ENCODE results near the gene ROBO2.

Gene ROBO2

DNA sequence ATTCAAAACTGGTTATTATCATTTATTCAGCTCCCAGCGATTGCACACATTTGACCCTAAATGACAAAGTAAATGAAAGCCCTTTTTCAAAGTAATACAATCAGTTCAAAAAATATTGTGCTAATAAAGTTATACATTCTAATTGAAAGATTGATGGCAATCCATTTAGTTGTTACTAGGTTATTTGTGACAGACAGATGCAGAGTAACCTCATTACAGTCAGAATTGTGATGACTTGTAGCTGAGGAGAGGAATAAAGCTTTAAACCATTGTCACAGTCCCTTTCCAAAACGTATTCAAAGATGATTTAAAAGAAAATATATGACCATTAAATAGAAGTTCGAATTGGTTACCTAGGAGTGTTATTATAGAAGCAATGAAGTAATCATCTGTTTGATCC lies 86.1 kb downstream of the ROBO2 start:
- no peak for DNase-seq

- DNase-seq = no peak
Measured at GRCh38 chr3:77134769-77135168, 94.9 kb downstream of the ROBO2 start.

DNA sequence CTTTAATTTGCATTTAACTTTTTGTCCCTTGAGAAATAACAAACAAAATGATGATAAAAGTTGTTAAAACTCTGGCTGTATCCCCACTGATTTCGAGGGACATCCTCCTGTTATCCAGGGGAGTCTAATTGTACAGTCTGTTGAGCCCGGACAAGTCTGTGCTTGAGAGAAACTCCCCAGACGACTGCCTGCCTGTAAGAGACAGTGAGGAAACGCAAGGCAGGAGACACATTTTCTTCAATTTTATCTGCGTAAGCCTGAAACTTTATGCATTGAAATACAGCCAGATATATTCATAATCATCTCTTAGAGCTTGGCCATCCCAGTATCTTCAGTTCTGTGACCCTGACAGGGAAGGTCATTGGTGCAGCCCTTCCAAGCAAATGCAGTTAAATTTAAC lies 97.7 kb downstream of the ROBO2 start:
- DNase-seq = no peak

DNA sequence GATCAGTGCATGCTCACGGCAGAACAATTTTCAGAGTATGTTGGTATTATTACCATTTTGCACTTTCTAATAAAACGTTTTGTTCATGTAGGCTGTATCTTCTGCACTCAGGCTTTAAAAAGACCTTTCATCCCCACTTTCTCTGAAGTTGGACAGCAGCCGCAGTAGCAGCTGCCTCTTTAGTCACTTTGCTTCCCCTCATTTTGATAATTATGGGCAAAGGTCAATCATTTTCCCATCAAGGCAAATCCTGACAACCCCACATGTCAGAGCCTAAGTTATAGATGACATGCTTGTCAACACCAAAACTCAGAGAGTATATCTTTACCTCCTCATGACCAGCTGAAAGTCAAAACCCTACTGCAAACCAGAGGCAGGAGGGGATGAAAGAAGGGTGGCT lies 99.7 kb downstream of the ROBO2 start:
- DNase-seq = no peak

GRCh38 chr3:77141423-77141822 lies 101.5 kb downstream of the ROBO2 start:
- no peak for DNase-seq

- no peak for DNase-seq
Measured at GRCh38 chr3:77142578-77142977, 102.7 kb downstream of the ROBO2 start.

GRCh38 chr3:77146004-77146403 lies 106.1 kb downstream of the ROBO2 start:
- no peak for DNase-seq

DNA sequence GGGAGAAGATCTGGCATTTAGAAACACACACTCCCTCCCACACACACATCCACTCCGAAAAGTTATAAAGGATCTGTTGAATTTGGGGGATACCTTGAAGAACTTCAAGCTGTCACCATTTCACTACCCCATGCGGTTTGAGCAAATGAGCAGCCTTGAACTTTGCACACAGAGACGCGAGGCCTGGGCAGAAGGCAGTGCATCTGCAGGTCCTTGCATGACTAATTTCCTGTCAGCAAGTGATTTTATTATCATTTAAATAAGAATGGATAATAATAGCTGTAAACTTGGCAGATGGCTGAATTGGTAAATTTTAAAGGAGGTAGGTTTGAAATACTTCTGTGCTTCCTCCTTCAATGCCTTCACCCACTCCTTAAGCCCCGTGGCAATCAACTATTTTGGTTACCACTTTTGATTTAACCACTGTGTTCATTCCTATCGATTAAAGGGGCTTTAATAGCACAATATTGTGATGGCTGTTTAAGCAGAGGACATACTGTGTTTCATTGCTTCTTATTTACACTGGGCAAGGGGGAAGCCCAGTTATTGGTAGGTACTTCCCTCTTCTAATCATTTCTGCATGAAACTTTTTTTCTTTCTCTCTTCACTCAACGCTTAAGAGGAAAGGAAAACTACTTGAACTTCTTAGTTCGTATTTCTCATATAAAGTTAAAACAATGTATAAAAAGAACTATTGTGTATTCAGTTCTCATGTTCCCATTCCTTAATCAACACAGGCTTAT lies 108.1 kb downstream of the ROBO2 start:
- DNase-seq = no peak

GRCh38 chr3:77149382-77149781 lies 109.5 kb downstream of the ROBO2 start:
- DNase-seq = no peak

DNA sequence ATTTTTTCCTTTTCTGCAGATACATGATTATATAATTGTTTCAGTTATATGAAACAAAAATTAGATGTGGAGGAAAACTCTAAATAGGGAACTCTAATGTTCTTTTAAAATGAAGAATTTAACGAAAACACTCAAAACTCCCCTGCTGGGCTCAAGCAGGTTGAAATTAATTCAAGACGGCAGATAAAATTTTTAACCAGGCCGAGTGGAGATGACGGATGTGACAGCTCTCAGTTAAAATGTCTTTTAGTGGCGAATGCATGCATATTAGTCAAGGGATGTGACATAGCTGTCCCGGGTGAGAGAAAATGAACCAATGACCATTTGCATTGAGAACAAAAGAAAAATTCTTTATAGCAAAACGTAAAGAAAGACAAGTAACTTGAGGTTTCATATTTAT lies 110.1 kb downstream of the ROBO2 start:
- no peak for DNase-seq

- DNase-seq = no peak
Measured at GRCh38 chr3:77150759-77151158, 110.9 kb downstream of the ROBO2 start.

DNA sequence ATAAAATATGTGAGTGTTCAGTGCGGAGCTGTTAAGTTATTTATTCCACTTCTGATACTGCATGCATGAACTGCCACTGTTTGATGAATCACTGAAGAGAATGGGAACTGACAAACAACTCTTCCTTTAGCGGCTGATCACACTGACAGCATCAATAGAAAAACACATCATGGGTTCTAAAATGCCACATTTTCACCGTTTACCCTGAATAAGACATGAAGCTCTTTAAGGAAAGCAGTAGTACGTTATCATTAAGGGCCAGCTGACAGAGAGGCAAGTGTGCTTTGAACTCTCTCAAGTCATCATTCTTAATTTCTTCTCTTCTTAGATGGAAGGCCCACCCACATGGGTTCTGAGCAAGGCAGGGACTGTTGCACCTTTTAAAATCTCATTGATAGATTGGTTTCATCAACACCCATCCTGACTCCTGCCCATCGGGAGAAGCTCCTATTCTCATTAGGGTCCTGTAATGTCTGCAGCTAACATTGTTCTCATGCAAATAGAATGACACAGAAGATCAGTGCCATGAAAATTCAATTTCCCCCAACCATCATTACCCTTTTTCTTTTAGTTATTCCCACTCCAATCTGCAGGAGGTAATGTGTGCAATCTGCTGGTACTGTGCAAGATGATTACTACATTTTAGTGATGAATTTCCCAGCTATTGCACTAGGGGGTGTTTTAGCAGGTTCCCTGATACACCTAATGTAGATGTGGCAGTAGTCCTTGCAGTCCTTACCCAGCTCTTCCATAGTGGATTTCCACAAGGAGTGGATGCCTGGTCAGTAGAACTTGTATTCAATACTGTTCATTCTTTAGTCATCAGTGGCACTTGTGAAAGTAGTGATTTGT lies 119.1 kb downstream of the ROBO2 start:
- DNase-seq = no peak

DNA sequence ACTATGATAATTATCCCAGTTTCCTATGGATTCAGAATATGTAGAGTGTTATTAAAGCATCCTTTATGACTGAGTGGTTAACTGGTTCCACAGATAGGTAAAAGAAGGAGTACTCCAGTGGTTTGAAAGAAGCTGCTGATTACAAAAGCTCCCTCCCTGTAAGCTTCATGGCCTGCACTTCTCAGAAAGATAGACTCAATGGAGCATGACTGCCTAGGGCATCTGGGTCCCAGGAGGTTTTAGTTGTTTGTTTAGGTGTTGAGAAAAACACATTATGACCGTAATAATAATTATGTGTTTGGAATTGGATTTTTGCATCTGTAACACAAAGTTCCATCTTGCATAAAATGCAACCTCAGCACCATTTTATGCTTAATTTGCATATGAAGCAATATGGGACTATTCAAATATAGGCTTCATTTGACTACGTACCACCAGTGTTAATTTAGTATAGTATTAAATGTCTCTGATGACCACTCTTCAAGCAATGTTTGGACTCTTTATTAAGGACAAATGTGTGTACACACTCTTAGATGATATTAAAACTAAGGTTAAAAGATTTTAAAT lies 121.1 kb downstream of the ROBO2 start:
- no peak for DNase-seq

DNA sequence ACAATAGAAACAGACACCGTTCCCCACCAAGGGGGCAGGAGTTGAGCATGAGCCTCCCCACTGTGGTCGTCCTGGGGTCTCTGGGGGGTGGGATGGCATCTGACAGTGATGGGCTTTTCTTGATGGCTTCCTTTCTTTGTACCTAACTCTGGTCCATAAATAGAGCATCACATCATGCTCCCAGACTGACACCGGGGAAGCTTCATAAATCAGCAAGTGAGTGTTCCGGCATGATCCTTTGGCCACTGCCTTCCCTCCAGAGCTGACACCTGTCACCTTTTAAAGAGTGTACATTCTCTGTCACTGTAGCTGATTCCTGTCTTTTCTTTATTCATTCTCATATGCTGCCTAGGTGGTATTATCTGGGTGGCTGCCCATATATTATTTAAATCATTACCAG lies 129.9 kb downstream of the ROBO2 start:
- DNase-seq = no peak

DNA sequence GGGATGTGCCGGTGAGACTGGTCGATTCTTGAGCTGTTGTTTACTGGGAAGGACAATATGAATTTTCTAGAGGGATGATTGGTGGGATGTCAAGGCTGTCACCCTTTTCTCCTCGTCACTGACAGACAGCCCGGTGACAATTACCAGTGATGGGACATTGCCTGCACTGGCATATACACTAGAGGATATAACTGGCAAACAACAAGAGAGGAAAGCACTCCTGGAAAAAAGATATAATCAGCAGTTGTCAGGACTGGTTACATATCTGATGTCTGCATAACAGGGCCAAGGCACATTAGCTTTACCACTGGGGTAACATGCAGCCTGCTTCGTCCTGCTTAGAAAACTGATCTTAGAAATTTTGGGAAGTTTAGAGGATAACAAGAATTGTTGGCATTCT lies 131.1 kb downstream of the ROBO2 start:
- DNase-seq = no peak

- no peak for DNase-seq
Measured at GRCh38 chr3:77179762-77180161, 139.9 kb downstream of the ROBO2 start.

DNA sequence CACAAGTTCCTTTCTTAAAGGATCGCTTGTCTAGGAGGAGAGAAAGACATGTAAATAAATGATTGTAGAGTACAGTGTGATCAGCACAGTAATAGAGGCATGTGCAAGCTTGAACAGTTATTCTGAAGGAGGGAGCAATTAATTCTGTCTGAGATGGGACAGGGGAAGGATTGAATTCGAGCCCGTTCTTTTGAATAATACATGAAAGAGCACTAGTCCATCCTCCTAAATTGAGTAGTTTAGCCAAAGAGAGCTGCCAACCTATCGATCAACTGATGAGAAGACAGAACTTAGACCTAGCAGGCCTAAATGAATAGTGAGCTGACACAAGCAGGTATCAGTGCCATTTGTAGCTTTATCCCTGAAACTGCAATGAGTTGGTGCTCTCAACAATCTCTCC lies 142.4 kb downstream of the ROBO2 start:
- DNase-seq = no peak

DNA sequence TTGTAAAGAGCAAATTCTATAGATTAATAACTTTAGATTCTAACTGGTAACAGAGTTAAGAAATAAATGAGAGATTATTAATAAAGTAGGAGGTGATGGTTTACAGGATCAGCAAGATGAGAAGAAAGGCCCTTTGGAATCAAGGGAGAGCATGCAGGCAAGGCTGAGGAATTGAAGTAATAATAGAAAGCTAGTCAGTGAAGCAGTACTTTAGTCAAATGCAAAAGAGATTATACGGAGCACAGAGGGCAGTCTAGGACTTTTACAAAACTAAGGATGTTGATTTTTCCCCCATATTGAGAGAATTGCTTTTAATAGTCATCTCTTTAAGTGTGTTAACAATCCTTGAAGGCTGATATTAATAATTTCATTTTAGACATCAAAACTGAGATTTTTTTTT lies 146.4 kb downstream of the ROBO2 start:
- no peak for DNase-seq

DNA sequence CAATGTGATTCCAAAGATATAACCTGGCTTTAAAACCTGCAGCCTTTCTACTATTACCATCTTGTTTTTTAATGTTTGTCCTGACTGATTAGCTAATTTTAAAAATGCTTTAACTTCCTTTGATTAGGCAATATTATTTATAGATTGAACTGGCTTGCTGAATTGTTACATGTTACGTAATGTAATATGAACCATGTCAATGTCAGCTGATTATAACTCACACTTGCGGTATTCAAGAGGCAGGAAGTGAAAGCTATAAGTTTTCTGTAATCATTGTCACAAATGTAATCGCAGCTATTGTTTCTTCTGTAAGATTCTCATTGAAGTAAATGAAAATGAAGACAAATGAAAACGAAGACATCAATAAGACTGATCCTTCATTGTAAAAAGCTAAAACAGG lies 146.8 kb downstream of the ROBO2 start:
- no peak for DNase-seq

DNA sequence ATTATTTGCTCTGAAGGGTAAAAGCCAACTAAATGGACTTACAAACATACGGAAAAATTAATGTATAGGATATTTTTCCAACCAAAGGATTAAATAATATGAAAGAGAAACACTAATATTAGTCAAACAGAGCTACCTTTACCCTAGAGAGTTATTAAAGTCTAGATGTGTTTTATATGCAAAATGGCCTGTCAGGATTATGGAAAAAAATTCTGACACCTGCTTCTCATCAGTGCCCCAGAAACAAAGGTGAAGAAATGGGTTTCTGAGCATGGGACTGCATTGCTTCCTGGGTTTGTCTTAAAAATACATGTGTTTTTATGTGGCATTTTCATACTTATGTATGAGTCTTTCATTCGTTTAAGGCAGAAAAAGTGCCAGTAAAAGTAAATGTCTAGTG lies 148.3 kb downstream of the ROBO2 start:
- no peak for DNase-seq

GRCh38 chr3:77189258-77189657 lies 149.4 kb downstream of the ROBO2 start:
- no peak for DNase-seq

DNA sequence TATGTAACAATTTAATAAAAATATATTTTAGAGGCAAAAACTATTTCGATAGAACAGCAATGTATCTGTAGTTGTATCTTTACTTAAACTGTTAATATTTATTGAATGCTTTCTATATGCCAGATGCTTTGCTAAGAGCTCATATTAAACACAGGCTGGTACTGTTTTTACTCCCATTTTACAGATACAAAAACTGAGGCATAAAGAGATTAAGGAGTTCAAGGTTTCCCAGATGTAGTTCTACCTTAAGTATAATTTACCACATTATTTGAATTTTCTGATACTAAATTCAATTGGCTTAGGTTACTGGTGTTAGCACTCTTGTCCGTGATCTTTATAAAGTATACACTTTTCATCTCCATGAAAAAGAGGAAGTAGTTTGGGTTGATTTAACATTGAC lies 149.8 kb downstream of the ROBO2 start:
- no peak for DNase-seq

GRCh38 chr3:77190374-77190773 lies 150.5 kb downstream of the ROBO2 start:
- no peak for DNase-seq

GRCh38 chr3:77191014-77191413 lies 151.1 kb downstream of the ROBO2 start:
- no peak for DNase-seq

All from DMS153 (cell line).